Measurements from ENCODE around the gene CETN2.
"Not testable (repeated sequence)": the region's sequence is repeated elsewhere in the genome, so short reads cannot be mapped to it uniquely, and the experiment has no call there.

Gene CETN2

GRCh38 chrX:152831391-152831790 is 834 bp upstream of the CETN2 start:
- DNase-seq: no peak

DNA sequence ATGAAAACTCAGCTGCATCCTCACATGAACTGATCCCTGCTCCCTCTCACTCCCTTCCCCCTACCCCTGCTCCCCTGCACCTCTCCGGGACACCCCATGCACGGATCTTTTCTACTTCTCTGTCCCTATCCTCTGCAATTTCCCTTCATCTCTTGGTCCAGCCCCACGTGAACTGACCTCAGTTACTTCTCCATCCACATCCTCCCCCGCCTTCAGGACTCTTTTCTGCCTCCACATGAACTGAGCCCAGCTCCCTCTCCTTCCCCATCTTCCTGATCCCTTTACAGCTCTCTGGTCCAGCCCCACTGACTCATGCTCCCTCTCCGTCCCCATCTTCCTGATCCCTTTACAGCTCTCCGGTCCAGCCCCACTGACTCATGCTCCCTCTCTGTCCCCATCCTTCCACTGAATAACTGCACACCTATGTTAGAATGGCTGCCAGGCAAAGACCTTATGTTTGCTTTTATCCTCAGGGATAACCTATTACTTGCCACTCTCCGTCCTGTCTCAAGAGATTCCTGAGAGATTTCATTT is 5.6 kb downstream of the CETN2 start:
- no peak for DNase-seq

GRCh38 chrX:152823657-152824056 is 6.9 kb downstream of the CETN2 start:
- no peak for DNase-seq

- no peak for DNase-seq
Observed at GRCh38 chrX:152822383-152823086, 8.0 kb downstream of the CETN2 start.

GRCh38 chrX:152821145-152821765 is 9.3 kb downstream of the CETN2 start:
- DNase-seq: peak in 1 of 5 experiments; percentile 3

DNA sequence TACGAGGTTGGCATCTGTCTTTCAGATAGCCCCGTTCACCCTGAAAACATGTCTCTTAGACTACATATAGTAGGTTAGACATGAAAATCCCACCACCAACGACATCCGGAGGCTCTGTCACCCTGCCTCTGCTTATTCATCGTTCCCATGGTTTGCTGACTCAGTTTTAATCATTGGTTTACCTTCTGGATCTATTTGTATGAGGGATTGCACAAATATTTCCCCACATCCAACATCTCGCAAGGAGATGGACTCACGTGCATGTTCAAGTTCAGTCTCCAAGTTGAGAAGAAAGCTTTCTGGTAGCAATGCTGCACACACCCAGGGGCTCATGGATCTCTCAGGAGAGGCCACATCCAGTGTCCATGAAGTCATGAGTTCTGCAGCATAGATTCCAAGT is 10.8 kb downstream of the CETN2 start:
- no peak for DNase-seq

DNA sequence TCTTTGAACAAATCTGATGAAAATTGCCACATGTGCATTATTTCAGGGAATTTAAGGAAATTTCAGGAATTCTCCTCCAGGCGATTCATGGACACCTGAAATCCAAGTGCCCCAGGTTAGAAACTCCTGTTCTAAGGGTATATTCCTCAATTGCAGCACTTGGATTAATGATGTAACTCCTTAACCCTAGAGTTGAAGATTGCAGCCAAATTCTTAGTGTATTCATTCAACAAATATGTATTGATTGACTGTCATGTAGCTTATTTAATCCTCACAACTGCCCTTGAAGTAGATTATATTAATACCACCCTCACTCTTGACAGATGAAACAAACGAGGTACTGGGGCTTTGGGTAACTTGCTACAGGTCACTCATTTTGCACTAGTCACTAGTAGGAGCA is 11.3 kb downstream of the CETN2 start:
- DNase-seq: no peak

- DNase-seq: no peak
Observed at GRCh38 chrX:152818356-152818755, 12.2 kb downstream of the CETN2 start.

DNA sequence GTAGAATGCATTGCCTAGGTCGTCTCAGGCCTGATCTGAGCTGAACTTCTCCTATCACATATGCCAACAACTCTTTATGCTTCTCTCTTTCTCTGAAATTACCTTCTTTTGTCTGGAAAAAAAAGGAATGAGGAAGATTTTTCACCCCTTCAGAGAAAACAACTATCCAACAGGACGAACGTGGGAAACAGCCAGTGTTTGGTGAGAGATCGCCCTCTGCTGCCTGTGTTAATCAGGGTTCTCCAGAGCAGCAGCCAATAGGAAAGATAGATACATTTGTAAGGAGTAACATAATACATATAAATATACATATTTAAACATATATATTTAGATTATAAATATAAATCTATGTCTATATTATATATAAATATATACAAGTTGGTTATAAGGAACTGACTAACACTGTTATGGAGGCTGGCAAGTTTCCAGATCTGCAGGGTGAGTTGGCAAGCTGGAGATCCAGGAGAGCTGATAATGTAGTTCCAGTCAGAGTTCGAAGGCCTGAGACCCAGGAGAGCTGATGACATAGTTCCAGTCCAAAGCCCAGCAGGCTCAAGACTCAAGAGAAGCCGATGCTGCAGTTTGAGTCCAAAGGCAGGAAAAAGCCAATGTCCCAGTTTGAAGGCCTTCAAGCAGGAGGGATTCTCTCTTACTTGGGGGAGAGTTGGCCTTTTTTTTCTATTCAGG is 13.3 kb downstream of the CETN2 start:
- DNase-seq: no peak

GRCh38 chrX:152814048-152814447 is 16.5 kb downstream of the CETN2 start:
- DNase-seq: no peak

GRCh38 chrX:152813206-152813605 is 17.4 kb downstream of the CETN2 start:
- no peak for DNase-seq

DNA sequence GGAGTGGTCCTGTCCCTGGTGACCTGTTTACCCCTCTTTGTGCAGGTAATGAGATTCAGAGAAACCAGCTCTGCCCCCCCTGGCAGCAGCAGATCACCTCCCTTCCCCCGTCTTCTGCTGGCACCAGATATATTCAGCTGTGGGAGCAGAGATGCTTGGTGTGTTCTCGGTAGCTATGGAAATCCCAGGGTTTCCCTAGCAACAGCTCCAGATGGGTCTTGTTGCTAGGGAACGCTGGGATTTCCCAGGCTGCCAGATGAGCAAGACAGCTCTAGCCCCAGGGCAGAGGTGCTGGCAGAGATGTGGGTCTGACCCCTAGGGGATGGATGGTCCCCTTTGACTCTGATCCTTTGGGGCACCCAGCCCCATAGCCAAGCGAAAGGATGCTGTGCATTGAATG is 20.2 kb downstream of the CETN2 start:
- no peak for DNase-seq

- DNase-seq: no peak
Observed at GRCh38 chrX:152806035-152806434, 24.5 kb downstream of the CETN2 start.

- DNase-seq: no peak
Observed at GRCh38 chrX:152798945-152799344, 31.6 kb downstream of the CETN2 start.

- not testable (repeated sequence) for DNase-seq
Observed at GRCh38 chrX:152787062-152787461, 43.5 kb downstream of the CETN2 start.

Data from T-helper 2 cell (primary cell).